ENCODE measurements around the gene KLF18.

The KLF18 gene

GRCh38 chr1:44110916-44111315 is 30.5 kb downstream of the KLF18 start:
- Mint-ChIP-seq H3K36me3 (no peaks in the 10 kb centered on the region), H3K4me1 (no peaks in the 10 kb centered on the region), H3K27me3 (peaks cover 18 to 25% of the 10 kb centered on the region in 2 donors), H3K27ac (no peak overlapping the region), H3K4me3 (no peak overlapping the region), H3K9me3 (no peaks in the 10 kb centered on the region)
- no peak for DNase-seq
- no peak for ATAC-seq (replicated peaks)

GRCh38 chr1:44108971-44109370 is 32.5 kb downstream of the KLF18 start:
- Mint-ChIP-seq H3K9me3 (no peaks in the 10 kb centered on the region), H3K4me1 (no peaks in the 10 kb centered on the region), H3K27me3 (peaks cover 20 to 24% of the 10 kb centered on the region in 2 donors), H3K27ac (no peak overlapping the region), H3K4me3 (no peak overlapping the region), H3K36me3 (no peaks in the 10 kb centered on the region)
- DNase-seq (no peak), ATAC-seq (replicated peaks) (no peak)

DNA sequence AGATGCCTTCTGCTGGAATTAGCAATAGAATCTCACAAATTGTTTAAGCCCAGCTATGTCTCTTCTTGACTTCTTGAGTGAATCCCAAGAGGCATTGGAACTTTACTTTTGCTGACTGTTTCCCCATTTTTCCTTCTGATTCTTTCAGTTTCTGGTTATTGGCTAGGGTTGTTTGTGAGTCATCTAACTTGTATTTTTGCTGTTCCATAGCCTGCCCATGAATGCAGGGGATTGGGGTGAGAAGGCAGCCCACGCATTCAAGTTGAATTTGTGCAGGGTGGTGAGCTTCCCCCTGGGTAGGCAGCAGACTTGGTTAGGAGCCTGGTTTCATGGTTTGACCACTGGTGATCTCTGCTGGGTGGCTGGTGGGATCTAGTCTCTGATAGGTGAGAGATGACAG is 33.2 kb downstream of the KLF18 start:
- DNase-seq (no peak), ATAC-seq (replicated peaks) (no peak)
- Mint-ChIP-seq H3K36me3 (no peaks in the 10 kb centered on the region), H3K9me3 (no peaks in the 10 kb centered on the region), H3K27me3 (peaks cover 17 to 20% of the 10 kb centered on the region in 2 donors), H3K4me1 (no peaks in the 10 kb centered on the region), H3K4me3 (no peak overlapping the region), H3K27ac (no peak overlapping the region)

GRCh38 chr1:44105810-44106209 is 35.6 kb downstream of the KLF18 start:
- Mint-ChIP-seq H3K4me1 (no peaks in the 10 kb centered on the region), H3K27me3 (peaks cover 17 to 20% of the 10 kb centered on the region in 2 donors), H3K9me3 (no peaks in the 10 kb centered on the region), H3K27ac (no peak overlapping the region), H3K4me3 (no peak overlapping the region), H3K36me3 (no peaks in the 10 kb centered on the region)
- ATAC-seq (replicated peaks) (no peak), DNase-seq (no peak)

DNA sequence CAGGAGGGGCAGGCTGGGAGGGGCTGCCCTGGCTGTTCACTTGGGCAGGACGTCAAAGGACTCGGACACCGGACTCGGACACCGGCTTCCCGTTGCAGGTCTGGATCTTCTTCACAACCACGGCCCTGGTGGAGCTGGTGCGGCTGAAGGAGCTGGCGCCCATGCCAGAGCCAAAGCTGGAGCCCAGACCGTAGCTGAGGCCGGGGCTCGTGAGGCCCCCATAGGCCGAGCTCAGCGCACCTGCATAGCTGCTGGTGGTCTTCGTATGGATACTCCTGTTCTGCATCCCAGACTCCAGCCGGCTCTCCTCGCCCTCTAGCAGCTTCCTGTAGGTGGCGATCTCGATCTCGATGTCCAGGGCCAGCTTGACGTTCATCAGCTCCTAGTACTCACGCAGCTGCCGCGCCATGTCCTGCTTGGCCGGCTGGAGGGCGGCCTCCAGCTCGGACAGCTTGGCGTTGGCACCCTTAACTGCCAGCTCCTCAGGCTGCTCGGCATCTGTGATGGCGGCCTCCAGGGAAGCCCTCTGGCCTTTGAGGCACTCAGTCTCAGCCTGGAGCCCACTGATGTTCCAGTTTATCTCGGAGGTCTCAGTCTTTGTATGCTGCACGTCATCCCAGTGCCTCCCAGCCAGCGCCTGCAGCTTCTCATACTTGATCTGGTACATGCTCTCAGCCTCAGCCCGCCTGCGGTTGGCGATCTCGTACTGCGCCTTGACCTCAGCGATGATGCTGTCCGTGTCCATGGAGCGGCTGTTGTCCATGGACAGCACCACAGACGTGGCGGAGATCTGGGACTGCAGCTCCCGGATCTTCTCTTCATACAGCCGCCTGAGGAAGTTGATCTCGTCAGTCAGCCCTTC is 37.9 kb downstream of the KLF18 start:
- H3K36me3 Mint-ChIP-seq = no peaks in the 10 kb centered on the region
- no peak for DNase-seq
- peaks cover 17 to 20% of the 10 kb centered on the region in 2 donors for H3K27me3 Mint-ChIP-seq
- no peak overlapping the region for H3K27ac Mint-ChIP-seq
- no peak overlapping the region for H3K4me3 Mint-ChIP-seq
- H3K9me3 Mint-ChIP-seq = no peaks in the 10 kb centered on the region
- no peak for ATAC-seq (replicated peaks)
- no peaks in the 10 kb centered on the region for H3K4me1 Mint-ChIP-seq

- ATAC-seq (replicated peaks) = no peak
- peaks cover 0 to 3% of the 10 kb centered on the region in 2 donors for H3K36me3 Mint-ChIP-seq
- no peak overlapping the region for H3K27ac Mint-ChIP-seq
- no peak for DNase-seq
- H3K4me1 Mint-ChIP-seq = no peaks in the 10 kb centered on the region
- H3K9me3 Mint-ChIP-seq = peaks cover 0 to 3% of the 10 kb centered on the region in 2 donors
- no peak overlapping the region for H3K4me3 Mint-ChIP-seq
- H3K27me3 Mint-ChIP-seq = peaks cover 6 to 8% of the 10 kb centered on the region in 2 donors
Observed at GRCh38 chr1:44101328-44101727, 40.1 kb downstream of the KLF18 start.

- no peaks in the 10 kb centered on the region for H3K4me1 Mint-ChIP-seq
- DNase-seq (no peak), ATAC-seq (replicated peaks) (no peak)
- H3K9me3 Mint-ChIP-seq = peaks cover 0 to 3% of the 10 kb centered on the region in 2 donors
- peaks cover 0 to 3% of the 10 kb centered on the region in 2 donors for H3K36me3 Mint-ChIP-seq
- H3K27me3 Mint-ChIP-seq = peaks cover 0 to 3% of the 10 kb centered on the region in 2 donors
- no peak overlapping the region for H3K4me3 Mint-ChIP-seq
- no peak overlapping the region for H3K27ac Mint-ChIP-seq
Observed at GRCh38 chr1:44100183-44100868, 41.1 kb downstream of the KLF18 start.

GRCh38 chr1:44094047-44094446 is 47.4 kb downstream of the KLF18 start:
- ATAC-seq (replicated peaks) = no peak
- H3K27me3 Mint-ChIP-seq = peaks cover 6 to 9% of the 10 kb centered on the region in 2 donors

GRCh38 chr1:44090429-44091252 is 50.8 kb downstream of the KLF18 start:
- H3K27me3 Mint-ChIP-seq = peaks cover 11 to 17% of the 10 kb centered on the region in 2 donors
- H3K36me3 Mint-ChIP-seq = no peaks in the 10 kb centered on the region
- no peak overlapping the region for H3K27ac Mint-ChIP-seq

More at GRCh38 chr1:44094047-44094446, 47.4 kb downstream of the KLF18 start:
- Mint-ChIP-seq H3K36me3 (peaks cover 0 to 3% of the 10 kb centered on the region in 2 donors), H3K4me1 (no peaks in the 10 kb centered on the region), H3K27ac (no peak overlapping the region), H3K9me3 (peaks cover 0 to 3% of the 10 kb centered on the region in 2 donors), H3K4me3 (no peak overlapping the region)
- no peak for DNase-seq

GRCh38 chr1:44089371-44090048 is 51.9 kb downstream of the KLF18 start:
- Mint-ChIP-seq H3K27me3 (peaks cover 12 to 17% of the 10 kb centered on the region in 2 donors), H3K9me3 (no peaks in the 10 kb centered on the region), H3K36me3 (no peaks in the 10 kb centered on the region), H3K4me1 (no peaks in the 10 kb centered on the region), H3K27ac (no peak overlapping the region), H3K4me3 (no peak overlapping the region)
- no peak for DNase-seq
- no peak for ATAC-seq (replicated peaks)

More at GRCh38 chr1:44090429-44091252, 50.8 kb downstream of the KLF18 start:
- no peaks in the 10 kb centered on the region for H3K9me3 Mint-ChIP-seq
- H3K4me3 Mint-ChIP-seq = no peak overlapping the region
- no peak for DNase-seq
- no peak for ATAC-seq (replicated peaks)
- no peaks in the 10 kb centered on the region for H3K4me1 Mint-ChIP-seq
